NCI-H526 (cell line): ENCODE data around the gene C11orf21.

Experiments
- DNase-seq, 2 experiments: peaks; one replicate each; lab custom pipeline; 2025; lab: John Stamatoyannopoulos, UW

Gene C11orf21

GRCh38 chr11:2271327-2272227, 30.1 kb downstream of the C11orf21 start:
- DNase-seq, result peak in 1 of 2 experiments; percentile 55

GRCh38 chr11:2271077-2271326, 30.7 kb downstream of the C11orf21 start:
- DNase-seq, result peak; percentile 82 to 97

- peak; percentile 78 to 90 for DNase-seq
Measured at GRCh38 chr11:2270322-2271076, 31.2 kb downstream of the C11orf21 start, which contains the start of gene ASCL2. Gene ASCL2 (minus strand): TSS chr11:2270588. CDS start chr11:2270332, 256 bp downstream.

GRCh38 chr11:2269601-2270321, 32.0 kb downstream of the C11orf21 start:
- peak; percentile 30 to 87 for DNase-seq

GRCh38 chr11:2268729-2269600, 32.8 kb downstream of the C11orf21 start:
- DNase-seq, result peak; percentile 90 to 98

GRCh38 chr11:2267851-2268728, 33.6 kb downstream of the C11orf21 start:
- peak; percentile 64 to 78 for DNase-seq

GRCh38 chr11:2267306-2267850, 34.3 kb downstream of the C11orf21 start:
- DNase-seq, result peak in 1 of 2 experiments; percentile 68

GRCh38 chr11:2266586-2267305, 35.0 kb downstream of the C11orf21 start:
- DNase-seq, result peak; percentile 61 to 76

- DNase-seq, result peak; percentile 89
Measured at GRCh38 chr11:2265854-2266585, 35.7 kb downstream of the C11orf21 start.

GRCh38 chr11:2265396-2265795, 36.3 kb downstream of the C11orf21 start:
- peak in 1 of 2 experiments; percentile 66 for DNase-seq

GRCh38 chr11:2264366-2265053, 37.2 kb downstream of the C11orf21 start:
- no peak for DNase-seq

GRCh38 chr11:2263724-2264360, 37.9 kb downstream of the C11orf21 start:
- DNase-seq, result no peak

- DNase-seq, result peak in 1 of 2 experiments; percentile 93
Measured at GRCh38 chr11:2263071-2263565, 38.6 kb downstream of the C11orf21 start.

GRCh38 chr11:2262301-2263070, 39.2 kb downstream of the C11orf21 start:
- DNase-seq, result peak; percentile 81 to 85

GRCh38 chr11:2261436-2262230, 40.1 kb downstream of the C11orf21 start:
- DNase-seq, result peak; percentile 99
